ENCODE measurements around the gene NRGN.

Gene NRGN

GRCh38 chr11:124719534-124719933, 20.2 kb upstream of the NRGN start:
- Histone ChIP-seq H3K9me3 (no peaks in the 10 kb centered on the region), H3K27me3 (peaks cover 90% of the 10 kb centered on the region), H3K4me1 (ENCODE audit: control insufficient read depth in 1 of 2, insufficient read depth in 1 of 2, low read depth in 1 of 2, low read length in 1 of 2) (no peaks in the 10 kb centered on the region), H3K27ac (no peak overlapping the region), H3K4me3 (ENCODE audit: low read depth in 1 of 2, low read length in 1 of 2) (no peak overlapping the region), H3K36me3 (no peaks in the 10 kb centered on the region)
- no peak for TF ChIP-seq CTCF (IDR thresholded peaks at IDR 0.05)

GRCh38 chr11:124722176-124722575, 17.6 kb upstream of the NRGN start:
- no peak for TF ChIP-seq CTCF (IDR thresholded peaks at IDR 0.05)
- Histone ChIP-seq H3K4me1 (ENCODE audit: control insufficient read depth in 1 of 2, insufficient read depth in 1 of 2, low read depth in 1 of 2, low read length in 1 of 2) (no peaks in the 10 kb centered on the region), H3K36me3 (no peaks in the 10 kb centered on the region), H3K27ac (no peak overlapping the region), H3K9me3 (no peaks in the 10 kb centered on the region), H3K27me3 (peaks cover 85% of the 10 kb centered on the region), H3K4me3 (ENCODE audit: low read depth in 1 of 2, low read length in 1 of 2) (no peak overlapping the region)

GRCh38 chr11:124724979-124725718, 14.6 kb upstream of the NRGN start:
- Histone ChIP-seq H3K27ac (no peak overlapping the region), H3K27me3 (peaks cover 55% of the 10 kb centered on the region), H3K4me3 (ENCODE audit: low read depth in 1 of 2, low read length in 1 of 2) (no peak overlapping the region), H3K9me3 (no peaks in the 10 kb centered on the region), H3K4me1 (ENCODE audit: control insufficient read depth in 1 of 2, insufficient read depth in 1 of 2, low read depth in 1 of 2, low read length in 1 of 2) (peaks cover 0 to 4% of the 10 kb centered on the region in 2 experiments), H3K36me3 (no peaks in the 10 kb centered on the region)
- TF ChIP-seq CTCF (IDR thresholded peaks at IDR 0.05): no peak

- Histone ChIP-seq H3K27me3 (peaks cover 50% of the 10 kb centered on the region), H3K36me3 (no peaks in the 10 kb centered on the region), H3K27ac (no peak overlapping the region), H3K4me3 (ENCODE audit: low read depth in 1 of 2, low read length in 1 of 2) (no peak overlapping the region), H3K9me3 (no peaks in the 10 kb centered on the region), H3K4me1 (ENCODE audit: control insufficient read depth in 1 of 2, insufficient read depth in 1 of 2, low read depth in 1 of 2, low read length in 1 of 2) (peaks cover 0 to 4% of the 10 kb centered on the region in 2 experiments)
- no peak for TF ChIP-seq CTCF (IDR thresholded peaks at IDR 0.05)
Measured at GRCh38 chr11:124725719-124726105, 14.0 kb upstream of the NRGN start.

- peaks cover 0 to 4% of the 10 kb centered on the region in 2 experiments for H3K4me1 ChIP-seq (ENCODE audit: control insufficient read depth in 1 of 2, insufficient read depth in 1 of 2, low read depth in 1 of 2, low read length in 1 of 2)
Measured at GRCh38 chr11:124727474-124727873, 12.3 kb upstream of the NRGN start.

More at GRCh38 chr11:124727474-124727873, 12.3 kb upstream of the NRGN start:
- no peak for TF ChIP-seq CTCF (IDR thresholded peaks at IDR 0.05)
- Histone ChIP-seq H3K27me3 (peaks cover 34% of the 10 kb centered on the region), H3K36me3 (no peaks in the 10 kb centered on the region), H3K27ac (no peak overlapping the region), H3K4me3 (ENCODE audit: low read depth in 1 of 2, low read length in 1 of 2) (no peak overlapping the region), H3K9me3 (no peaks in the 10 kb centered on the region)

Data from neutrophil (primary cell).